Measurements from ENCODE around the gene MAFG.

Gene MAFG

DNA sequence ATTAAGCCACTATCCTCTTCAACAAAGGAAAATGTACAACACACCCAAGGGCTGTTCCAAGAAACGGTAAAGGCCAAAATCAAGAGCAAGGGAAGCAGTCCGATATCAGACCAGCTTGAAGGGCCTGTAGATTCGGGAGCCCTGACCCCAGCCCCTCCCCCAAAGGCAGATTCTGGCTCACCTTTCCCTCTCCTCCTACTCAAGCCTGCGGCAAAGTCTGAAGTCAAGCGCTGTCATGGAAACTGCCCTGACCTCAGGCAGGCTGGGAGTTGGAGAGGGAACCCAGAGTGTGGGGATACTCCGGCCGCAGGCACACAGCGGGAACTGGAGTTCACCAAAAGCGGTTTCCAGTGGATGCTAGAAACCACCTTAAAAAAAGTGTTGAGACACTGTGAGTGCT is 37.9 kb downstream of the MAFG start:
- no peak for DNase-seq

DNA sequence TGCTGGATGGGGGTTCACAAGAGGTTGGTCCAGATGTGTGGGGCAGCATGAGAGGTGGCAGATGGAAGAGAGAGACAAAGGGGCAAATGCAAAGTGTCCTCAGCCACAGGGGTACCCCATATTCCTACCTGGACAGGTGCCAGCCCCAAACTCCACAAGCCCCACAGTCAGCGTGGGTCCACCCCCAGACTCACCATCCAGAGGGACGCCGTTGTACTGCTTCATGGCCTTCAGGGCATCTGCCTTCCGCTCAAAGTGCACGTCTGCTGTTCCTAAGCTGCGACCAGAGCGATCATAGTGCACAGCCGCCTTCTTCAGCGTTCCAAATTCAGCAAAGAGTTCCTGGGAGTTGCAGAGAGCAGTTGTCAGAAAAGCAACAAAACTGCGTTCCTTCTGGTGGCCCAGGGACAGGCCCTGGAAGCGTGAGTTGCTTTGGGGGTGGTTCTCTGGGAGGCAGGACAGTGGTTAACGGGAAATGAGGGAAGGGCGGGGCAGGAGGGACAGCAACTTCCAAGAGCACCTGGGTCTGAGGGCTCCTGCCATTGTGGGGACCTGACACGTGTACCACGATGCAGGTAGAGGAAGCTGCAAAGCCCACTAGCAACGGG is 38.4 kb downstream of the MAFG start:
- DNase-seq, result no peak

DNA sequence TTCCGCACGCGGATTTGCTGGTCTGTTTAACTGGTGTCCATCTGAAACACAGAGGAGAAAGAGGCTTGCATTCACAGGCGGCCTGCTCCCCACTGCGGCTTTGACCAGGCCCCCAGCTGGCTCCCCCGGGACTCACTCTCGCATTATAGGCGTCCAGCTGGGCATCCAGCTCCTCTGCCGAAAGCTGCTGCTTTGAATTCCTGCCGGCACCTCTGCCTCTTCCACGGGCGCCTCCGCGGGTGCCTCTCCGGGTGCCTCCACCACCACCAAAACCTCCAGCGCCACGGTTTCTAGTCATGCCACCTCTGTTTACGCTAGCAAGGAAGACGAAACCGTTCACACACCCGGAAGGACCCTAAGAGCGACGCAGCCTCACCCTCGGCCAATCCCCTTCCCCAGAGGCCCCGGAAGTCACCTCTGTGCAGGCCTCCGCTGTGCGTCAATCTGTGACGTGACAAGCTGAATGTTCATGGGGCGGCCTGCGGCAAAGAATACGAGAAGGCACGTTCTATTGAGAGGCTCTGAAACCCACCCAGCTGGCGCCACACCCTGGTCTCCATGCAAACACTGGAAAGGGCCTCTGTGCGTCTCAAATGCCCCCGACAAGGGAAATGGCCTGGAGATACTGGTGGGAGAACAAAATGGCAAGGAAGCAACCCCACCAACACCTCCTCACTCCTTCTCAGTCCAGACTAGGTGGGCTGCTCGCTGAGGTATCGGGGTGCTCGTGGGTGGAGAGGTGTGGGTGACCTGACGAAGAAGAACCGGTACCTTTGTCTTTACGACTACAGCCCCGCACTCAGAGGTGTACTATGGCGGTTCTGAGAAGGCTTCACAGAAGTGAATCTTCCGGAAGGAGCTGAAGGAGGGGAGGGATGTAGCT is 39.2 kb downstream of the MAFG start:
- DNase-seq, result no peak

DNA sequence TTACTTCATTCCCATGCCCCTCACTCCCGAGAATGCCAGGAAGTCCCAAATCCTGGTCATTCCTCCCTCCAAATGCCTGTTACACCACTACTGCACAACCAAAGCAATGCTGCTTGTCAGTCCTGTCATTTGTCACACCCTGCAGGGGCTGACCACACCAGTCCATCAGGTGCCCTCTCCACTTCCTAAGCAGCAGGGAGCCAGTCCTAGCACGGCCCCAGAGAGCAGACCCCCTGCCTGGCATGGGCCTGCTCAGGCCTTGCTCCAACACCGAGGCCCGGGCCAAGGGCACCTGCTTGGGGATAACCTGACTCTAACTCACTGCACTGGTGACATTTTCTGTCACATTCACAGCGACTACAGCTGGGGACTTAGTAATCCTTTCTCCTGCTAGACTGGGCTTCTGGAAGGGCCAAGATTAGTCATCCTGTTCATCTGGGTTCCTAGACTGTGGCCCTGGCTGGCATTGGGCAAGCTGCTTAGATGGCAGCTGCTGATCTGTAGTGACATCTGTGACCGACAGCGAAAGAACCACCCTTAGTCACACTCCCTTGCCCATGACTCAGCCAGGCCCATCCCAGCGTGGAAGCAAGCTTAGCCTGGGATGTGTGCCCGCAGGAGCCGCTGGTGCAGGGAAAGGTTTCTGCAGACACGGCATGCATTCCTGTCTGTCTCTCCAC is 41.5 kb downstream of the MAFG start:
- peak; percentile 37 to 41 for DNase-seq

DNA sequence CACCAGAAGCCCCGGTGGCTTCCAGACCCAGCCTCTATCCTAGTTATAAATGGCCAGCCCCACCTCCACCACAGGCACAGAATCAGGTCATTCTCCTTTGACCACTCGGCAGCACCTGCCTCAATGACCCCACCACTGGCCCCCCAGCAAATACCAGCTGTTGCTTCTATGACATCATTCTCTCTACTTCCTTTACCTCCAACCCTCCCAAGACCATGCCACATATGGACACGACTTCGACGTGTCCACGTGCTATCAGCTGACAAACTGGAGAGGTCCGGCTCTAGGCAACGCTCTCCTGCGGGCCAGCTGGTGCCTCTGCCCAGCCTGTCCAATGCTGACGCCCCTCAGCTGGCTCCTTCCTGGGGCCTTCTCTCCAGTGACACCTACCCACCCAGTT is 42.1 kb downstream of the MAFG start:
- DNase-seq, result no peak

DNA sequence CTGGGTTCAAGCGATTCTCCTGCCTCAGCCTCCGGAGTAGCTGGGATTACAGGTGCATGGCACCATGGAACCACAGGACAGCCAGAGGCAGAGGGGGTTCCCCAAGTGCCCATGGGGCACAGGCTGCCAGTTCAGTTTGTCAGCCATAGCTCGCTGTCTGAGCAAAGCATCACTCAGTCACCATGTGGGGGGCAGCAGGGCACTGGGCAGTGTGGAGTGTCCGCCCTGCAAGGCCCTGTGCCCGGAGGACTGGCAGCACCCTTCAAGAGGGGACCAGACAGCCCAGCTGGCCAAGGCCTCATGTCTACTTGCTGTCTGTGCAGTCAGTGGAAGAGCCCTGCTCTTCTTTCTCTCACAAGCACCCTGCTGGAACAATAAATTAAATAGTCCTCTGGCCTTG is 42.6 kb downstream of the MAFG start:
- DNase-seq, result no peak

DNA sequence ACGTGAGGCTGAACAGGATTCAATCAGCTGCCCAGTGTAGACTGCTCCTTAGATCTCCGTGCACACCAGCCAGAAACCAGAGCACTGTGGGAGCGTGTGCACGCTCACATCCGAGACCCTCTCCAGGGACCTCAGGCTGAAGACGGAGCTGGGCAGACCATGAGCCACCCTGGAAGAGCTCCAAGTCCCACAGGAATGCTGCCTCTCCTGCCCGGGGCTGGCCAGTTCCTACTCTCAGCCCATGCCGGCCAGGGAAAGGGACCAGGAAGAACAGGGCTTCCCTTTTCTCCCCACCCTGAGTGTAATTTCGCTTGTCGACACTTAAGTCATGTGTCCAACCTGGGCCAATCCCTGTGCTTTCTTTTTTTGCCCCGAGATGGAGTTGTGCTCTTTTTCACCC is 43.0 kb downstream of the MAFG start:
- no peak for DNase-seq

DNA sequence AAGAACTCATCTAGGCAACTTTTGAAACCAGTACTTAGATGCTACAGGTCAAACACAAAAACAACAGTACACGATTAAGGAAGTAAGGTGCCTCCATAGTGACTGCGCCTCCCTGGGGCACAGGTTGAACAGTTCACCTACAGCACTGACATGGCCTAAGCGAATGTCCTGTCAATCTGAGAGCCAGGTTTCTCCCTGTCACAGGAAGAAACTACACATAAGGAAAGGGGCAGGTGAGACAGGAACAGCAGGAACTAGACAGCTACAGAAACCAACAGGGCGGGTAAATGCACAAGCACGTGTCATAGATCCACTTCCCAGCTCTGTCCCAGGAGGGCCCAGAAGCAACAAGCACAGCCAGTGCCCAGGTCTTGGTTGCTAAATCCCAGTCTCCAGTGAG is 48.4 kb downstream of the MAFG start:
- DNase-seq, result no peak

DNA sequence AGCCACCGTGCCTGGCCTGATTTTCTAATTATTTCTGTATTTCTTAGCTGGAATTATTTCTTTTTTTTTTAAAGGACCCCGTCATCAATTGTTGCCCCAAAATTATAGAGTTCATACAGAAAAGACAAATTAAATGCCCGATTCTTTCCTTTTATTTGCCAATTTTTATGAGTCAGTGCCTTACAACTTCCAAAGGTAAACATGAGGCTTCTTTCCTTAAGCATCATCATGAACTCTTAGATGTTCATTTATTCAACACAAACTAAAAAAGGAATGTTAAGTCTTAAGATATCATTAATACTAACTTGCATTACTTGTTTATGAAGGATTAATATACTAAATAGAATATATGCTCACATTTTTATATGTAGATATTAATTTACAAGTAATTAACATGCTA is 49.2 kb downstream of the MAFG start:
- no peak for DNase-seq

DNA sequence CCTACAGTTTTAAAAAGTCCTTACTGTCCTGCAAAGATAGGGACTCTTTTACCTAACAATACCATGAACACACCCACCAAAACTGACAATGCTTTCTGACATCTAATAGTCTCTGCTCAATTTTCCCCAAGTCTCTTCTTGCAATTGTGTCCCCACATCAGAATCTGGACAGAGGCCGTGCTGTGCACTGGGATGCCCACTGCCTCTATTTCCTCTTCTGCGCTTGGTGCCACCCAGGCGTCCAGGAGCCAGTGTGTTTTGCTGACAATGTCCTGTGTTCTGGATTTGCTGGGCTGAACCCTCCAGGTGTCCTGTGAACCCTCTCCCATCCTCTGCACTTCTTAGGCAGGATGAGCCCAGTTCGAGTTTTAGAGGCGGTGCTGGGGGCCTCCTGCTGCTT is 50.0 kb downstream of the MAFG start:
- DNase-seq, result no peak

DNA sequence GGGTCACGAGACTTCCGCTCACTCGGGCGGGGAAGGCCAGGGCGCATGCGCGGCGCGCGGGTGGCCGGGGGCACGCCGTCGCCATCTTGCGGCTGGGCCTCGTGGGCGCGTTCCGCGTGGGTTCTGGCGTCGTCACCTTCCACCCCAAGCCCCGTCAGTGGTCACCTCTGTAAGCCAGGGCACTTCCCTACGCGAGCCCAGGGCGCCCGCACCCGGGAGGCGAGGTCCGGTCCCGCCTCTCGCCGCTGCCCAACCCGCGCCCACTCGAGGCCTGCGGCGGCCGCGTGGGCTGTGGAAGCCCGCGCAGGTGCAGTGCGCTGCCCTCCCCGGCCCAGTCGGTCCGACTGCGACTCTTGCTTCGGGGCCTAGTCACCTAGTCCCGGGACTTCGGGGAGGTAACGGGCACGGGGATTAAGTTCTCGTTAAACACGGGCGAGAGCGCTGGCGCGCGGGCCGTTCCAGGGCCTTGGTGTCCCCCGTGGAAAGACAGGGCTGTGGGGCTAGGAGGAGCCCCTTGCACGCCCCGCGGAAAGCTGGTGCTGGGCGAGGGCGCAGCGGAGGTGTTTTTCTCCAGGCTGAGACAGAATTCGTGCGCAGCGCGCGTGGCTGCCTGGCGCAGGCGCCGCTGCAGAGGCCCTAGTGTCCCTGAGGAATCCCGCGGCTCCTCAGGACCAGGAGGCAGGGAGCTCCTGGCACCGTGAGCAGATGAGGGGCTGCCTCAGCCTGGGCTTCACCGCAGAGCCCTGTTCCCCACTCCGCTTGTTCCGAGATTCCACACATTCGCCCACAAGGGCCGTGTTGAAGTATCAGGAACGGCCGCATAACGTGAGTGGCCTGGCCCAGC is 55.9 kb downstream of the MAFG start:
- DNase-seq, result peak; percentile 46 to 78

DNA sequence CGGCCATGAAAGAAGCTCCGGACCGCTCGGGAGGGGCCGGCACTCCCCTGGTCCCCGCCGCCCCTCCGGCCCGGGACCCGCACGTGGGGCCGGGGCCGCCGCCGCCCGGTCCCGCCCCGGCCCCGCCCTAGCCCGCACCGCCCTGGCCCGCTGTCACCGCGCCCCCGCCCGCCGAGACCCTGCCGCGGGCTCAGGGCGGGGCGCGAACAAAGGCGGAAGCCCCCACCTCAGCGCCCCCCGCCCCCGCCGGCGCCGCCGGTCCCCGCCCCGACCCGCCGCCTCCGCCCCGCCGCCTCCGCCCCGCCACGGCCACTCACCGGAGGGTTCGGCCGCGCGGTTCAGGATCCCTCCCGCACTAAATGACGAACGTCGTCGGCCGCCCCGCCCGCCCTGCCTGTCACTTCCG is 56.6 kb downstream of the MAFG start, which contains the start of gene ARHGDIA:
TSS of gene ARHGDIA (minus strand) at position 357 of the 406 bp plus-strand sequence. CDS start 1,407 bp downstream, outside the sequence.
- DNase-seq, result no peak

DNA sequence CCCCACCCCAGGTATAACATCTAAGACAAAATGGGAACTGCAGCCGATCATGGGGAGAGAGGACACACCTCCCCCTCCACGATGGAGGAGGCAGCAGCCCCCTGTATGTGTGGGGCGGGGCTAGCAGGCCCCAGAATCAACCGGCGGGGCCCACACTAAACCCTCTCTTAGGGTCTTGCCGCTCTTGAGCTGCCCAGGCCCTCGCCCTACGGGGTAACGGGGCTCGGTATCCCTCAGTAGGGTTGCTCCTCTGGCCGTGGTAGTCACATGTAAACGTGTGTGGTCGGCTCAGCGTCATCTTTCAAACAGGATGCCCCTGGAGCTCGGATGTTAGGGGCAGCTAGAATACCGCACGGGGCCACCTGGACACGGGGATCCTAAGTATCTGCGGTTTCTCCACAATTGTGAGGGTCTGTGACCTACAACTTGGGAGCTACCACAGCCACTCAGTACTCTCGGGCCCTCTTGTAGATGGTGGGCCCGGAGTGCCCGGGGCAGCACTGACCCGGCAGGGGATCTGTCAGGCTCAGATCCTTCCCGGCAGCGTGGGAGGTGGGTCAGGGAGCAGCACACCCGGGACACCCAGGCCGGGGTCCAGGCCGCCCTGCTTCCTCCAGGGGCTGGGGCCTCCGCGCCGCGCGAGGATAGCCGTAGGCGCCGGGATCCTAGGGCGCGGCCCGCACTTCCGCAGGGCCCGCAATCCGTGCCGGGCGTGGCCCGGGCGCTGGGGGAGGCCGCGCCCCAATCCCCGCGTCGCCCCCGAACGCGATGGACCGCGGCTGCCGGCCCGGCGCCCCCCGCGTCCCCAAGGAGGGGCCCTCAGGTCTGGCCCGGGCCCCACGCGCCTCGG is 57.2 kb downstream of the MAFG start:
- peak in 1 of 2 experiments; percentile 53 for DNase-seq

DNA sequence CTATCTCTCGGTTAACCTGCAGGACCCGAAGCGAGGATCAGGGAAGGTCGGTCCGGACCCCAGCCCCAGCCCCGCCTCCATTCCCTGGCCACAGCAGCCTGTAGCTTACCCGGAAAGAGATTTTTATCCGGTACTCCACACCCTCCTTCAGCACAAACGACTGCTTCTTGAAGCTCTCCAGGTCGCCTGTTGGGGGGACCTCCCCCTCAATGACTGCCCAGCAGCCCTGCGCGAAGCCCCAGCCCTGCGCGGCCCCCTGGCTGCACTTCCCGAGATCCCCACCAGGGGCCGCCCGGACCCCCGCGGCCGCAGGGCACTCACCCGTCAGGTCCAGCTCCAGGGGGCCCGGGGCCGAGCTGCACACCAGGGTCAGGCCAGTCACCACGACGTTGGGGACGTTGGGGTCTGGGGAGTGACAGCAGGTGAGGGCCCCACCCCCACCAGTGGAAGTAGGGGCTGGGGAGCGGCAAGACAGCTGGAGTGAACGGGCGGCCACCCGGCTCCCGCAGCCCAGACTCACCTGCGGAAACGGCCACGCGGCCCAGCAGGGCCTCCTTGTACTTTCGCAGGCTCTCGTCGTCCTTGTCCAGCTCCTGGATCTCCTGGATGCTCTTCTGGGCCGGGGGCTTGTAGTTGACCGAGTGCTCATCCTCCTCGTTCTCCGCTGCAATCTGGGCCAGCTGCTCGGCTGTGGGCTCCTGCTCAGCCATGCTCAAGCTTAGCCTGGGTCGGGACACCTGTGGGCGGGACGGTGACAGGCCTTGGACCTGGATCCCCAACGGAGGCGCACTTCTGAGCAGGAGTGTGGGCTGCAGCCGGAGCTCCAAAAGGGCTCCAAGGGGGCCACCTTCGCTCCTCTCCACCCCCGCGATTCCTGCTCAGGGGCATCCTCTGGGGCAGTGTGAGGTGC is 58.1 kb downstream of the MAFG start:
- DNase-seq, result peak in 1 of 2 experiments; percentile 42

DNA sequence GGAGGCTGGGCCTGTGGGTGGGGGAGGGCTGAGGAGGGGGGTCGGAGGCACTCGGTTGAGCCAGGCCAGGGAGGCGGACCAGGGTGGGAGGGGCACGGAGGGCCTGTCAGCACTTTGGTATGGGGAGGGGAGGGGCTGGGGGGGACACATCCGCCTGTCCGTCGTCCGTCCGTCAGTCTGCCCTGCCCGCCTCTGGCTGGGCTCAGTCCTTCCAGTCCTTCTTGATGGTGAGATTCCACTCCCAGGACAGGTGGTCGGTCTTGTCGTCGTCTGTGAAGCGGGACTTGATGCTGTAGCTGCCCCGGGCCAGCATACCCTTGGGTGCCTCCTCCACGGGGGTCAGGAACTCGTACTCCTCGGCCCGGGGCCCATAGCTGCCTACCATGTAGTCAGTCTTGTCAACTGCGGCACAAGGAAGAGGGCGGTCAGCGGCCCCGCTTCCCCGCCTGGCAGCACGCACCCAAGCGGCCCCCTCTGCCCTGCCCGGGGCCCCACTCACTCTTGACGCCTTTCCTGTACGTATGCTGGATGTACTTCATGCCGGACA is 58.8 kb downstream of the MAFG start:
- peak; percentile 79 to 82 for DNase-seq
